ENCODE data around the gene ADAMTS17.
"Not testable (repeated sequence)": the region's sequence is repeated elsewhere in the genome, so short reads cannot be mapped to it uniquely, and the experiment has no call there.

Gene ADAMTS17

GRCh38 chr15:100099976-100100375 lies 241.8 kb downstream of the ADAMTS17 start:
- no peak for DNase-seq

GRCh38 chr15:100098705-100099104 lies 243.1 kb downstream of the ADAMTS17 start:
- no peak for DNase-seq

GRCh38 chr15:100097342-100098127 lies 244.2 kb downstream of the ADAMTS17 start:
- DNase-seq, result no peak

GRCh38 chr15:100096700-100097099 lies 245.1 kb downstream of the ADAMTS17 start:
- no peak for DNase-seq

- DNase-seq, result no peak
These were observed 245.6 kb downstream of the ADAMTS17 start for GRCh38 chr15:100096248-100096600.

- DNase-seq, result no peak
These were observed 246.1 kb downstream of the ADAMTS17 start for GRCh38 chr15:100095541-100096247.

GRCh38 chr15:100094127-100094510 lies 247.7 kb downstream of the ADAMTS17 start:
- no peak for DNase-seq

GRCh38 chr15:100093211-100094126 lies 248.3 kb downstream of the ADAMTS17 start:
- no peak for DNase-seq

GRCh38 chr15:100092034-100092433 lies 249.7 kb downstream of the ADAMTS17 start:
- DNase-seq, result no peak

GRCh38 chr15:100090411-100090810 lies 251.4 kb downstream of the ADAMTS17 start:
- no peak for DNase-seq

GRCh38 chr15:100084042-100084821 lies 257.5 kb downstream of the ADAMTS17 start:
- not testable (repeated sequence) for DNase-seq

- DNase-seq, result no peak
These were observed 258.2 kb downstream of the ADAMTS17 start for GRCh38 chr15:100083572-100083971.

- no peak for DNase-seq
These were observed 258.9 kb downstream of the ADAMTS17 start for GRCh38 chr15:100082761-100083402.

GRCh38 chr15:100081454-100081853 lies 260.3 kb downstream of the ADAMTS17 start:
- DNase-seq, result no peak

- DNase-seq, result no peak
These were observed 263.1 kb downstream of the ADAMTS17 start for GRCh38 chr15:100078511-100079220.

GRCh38 chr15:100075229-100075628 lies 266.5 kb downstream of the ADAMTS17 start:
- no peak for DNase-seq

- no peak for DNase-seq
These were observed 267.8 kb downstream of the ADAMTS17 start for GRCh38 chr15:100073982-100074381.

- DNase-seq, result not testable (repeated sequence)
These were observed 275.1 kb downstream of the ADAMTS17 start for GRCh38 chr15:100066521-100067280.

GRCh38 chr15:100061944-100062343 lies 279.8 kb downstream of the ADAMTS17 start:
- DNase-seq, result no peak

- no peak for DNase-seq
These were observed 281.4 kb downstream of the ADAMTS17 start for GRCh38 chr15:100060276-100060926.

Data from inflammatory macrophage treated with lipopolysaccharide for 1 hour (primary cell).